Ishikawa (cell line): ENCODE results near the gene SNX17.

Experiments used
- MAX ChIP-seq: IDR thresholded peaks from 2 replicates; pipeline ENCODE4 v1.6.1; 2012
- RAD21 ChIP-seq: IDR thresholded peaks from 2 replicates; pipeline ENCODE4 v1.6.1; 2012; ENCODE audit warnings: low read depth

GRCh38 chr2:27369471-27370025, 868 bp upstream of the SNX17 start:
- TF ChIP-seq MAX (no peak), RAD21 (no peak)
